Activated naive CD8-positive, alpha-beta T cell treated with anti-CD3 and anti-CD28 coated beads, Interleukin-2, amount 50 U/mL, for 16 hours (primary cell): ENCODE data around the gene MMP14.
"Not testable (repeated sequence)": the region's sequence is repeated elsewhere in the genome, so short reads cannot be mapped to it uniquely, and the experiment has no call there.

Experiments
- DNase-seq: peaks from one replicate; pipeline ENCODE4 v3.0.0-alpha.2; 2020; ENCODE audit warnings: low read depth, low spot score

Gene MMP14

GRCh38 chr14:22860377-22860776 is 24.0 kb downstream of the MMP14 start:
- not testable (repeated sequence) for DNase-seq

GRCh38 chr14:22861651-22862050 is 25.3 kb downstream of the MMP14 start:
- DNase-seq: no peak

GRCh38 chr14:22864979-22865378 is 28.6 kb downstream of the MMP14 start:
- no peak for DNase-seq

- DNase-seq: no peak
Observed at GRCh38 chr14:22865424-22866405, 29.3 kb downstream of the MMP14 start.

- no peak for DNase-seq
Observed at GRCh38 chr14:22866874-22867273, 30.5 kb downstream of the MMP14 start.

- DNase-seq: no peak
Observed at GRCh38 chr14:22870811-22871223, 34.4 kb downstream of the MMP14 start.

GRCh38 chr14:22871224-22872032 is 35.0 kb downstream of the MMP14 start, which contains the start of gene LRP10:
Gene LRP10, plus strand, starts transcription at chr14:22871740. Its CDS starts 564 bp downstream, at chr14:22872304.
- DNase-seq: peak; percentile 46

GRCh38 chr14:22872033-22872832 is 35.8 kb downstream of the MMP14 start:
- peak; percentile 42 for DNase-seq

- DNase-seq: no peak
Observed at GRCh38 chr14:22872833-22873520, 36.6 kb downstream of the MMP14 start.

GRCh38 chr14:22875003-22875747 is 38.8 kb downstream of the MMP14 start:
- no peak for DNase-seq

GRCh38 chr14:22875748-22876319 is 39.4 kb downstream of the MMP14 start:
- no peak for DNase-seq

GRCh38 chr14:22877000-22877501 is 40.7 kb downstream of the MMP14 start:
- DNase-seq: no peak

- DNase-seq: no peak
Observed at GRCh38 chr14:22878271-22879246, 42.2 kb downstream of the MMP14 start.

GRCh38 chr14:22882064-22882463 is 45.7 kb downstream of the MMP14 start:
- no peak for DNase-seq

- DNase-seq: no peak
Observed at GRCh38 chr14:22882529-22883172, 46.3 kb downstream of the MMP14 start.

- no peak for DNase-seq
Observed at GRCh38 chr14:22883173-22883976, 47.0 kb downstream of the MMP14 start, which contains the start of gene REM2. Gene REM2, plus strand, starts transcription at chr14:22883222. Its CDS starts 66 bp downstream, at chr14:22883288.
